Measurements from ENCODE around the gene GPBP1L1.
A peak's percentile ranks its signal among the peaks of the same experiment; 100 is the strongest.
"Not testable (repeated sequence)": the region's sequence is repeated elsewhere in the genome, so short reads cannot be mapped to it uniquely, and the experiment has no call there.

Gene GPBP1L1

GRCh38 chr1:45685308-45686014 lies 872 bp downstream of the GPBP1L1 start:
- Mint-ChIP-seq H3K36me3 (ENCODE audit: low read depth) (no peaks in the 10 kb centered on the region), H3K27me3 (ENCODE audit: low read depth) (no peaks in the 10 kb centered on the region), H3K9me3 (no peaks in the 10 kb centered on the region), H3K27ac (peak overlapping the region; percentile 100), H3K4me3 (peak overlapping the region; percentile 98 to 100 (median 98)), H3K4me1 (peaks cover 46% of the 10 kb centered on the region)
- TF ChIP-seq CTCF (IDR thresholded peaks at IDR 0.05; ENCODE audit: unreplicated experiment in 3 of 3): no peak

- Mint-ChIP-seq H3K4me3 (peak overlapping the region; percentile 98 to 100 (median 98)), H3K9me3 (no peaks in the 10 kb centered on the region), H3K27me3 (ENCODE audit: low read depth) (no peaks in the 10 kb centered on the region), H3K4me1 (peaks cover 47% of the 10 kb centered on the region), H3K36me3 (ENCODE audit: low read depth) (no peaks in the 10 kb centered on the region), H3K27ac (peak overlapping the region; percentile 74 to 100 (median 86))
- TF ChIP-seq CTCF (IDR thresholded peaks at IDR 0.05; ENCODE audit: unreplicated experiment in 3 of 3): no peak
These were observed 1.9 kb downstream of the GPBP1L1 start for GRCh38 chr1:45684402-45684801.

- Mint-ChIP-seq H3K36me3 (ENCODE audit: low read depth) (peaks cover 3% of the 10 kb centered on the region), H3K4me3 (peak overlapping the region; percentile 4 to 41 (median 32)), H3K9me3 (no peaks in the 10 kb centered on the region), H3K27ac (peak overlapping the region in 2 of 3 experiments; percentile 19 to 43), H3K27me3 (ENCODE audit: low read depth) (no peaks in the 10 kb centered on the region), H3K4me1 (peaks cover 54% of the 10 kb centered on the region)
- no peak for TF ChIP-seq CTCF (IDR thresholded peaks at IDR 0.05; ENCODE audit: unreplicated experiment in 3 of 3)
These were observed 3.4 kb downstream of the GPBP1L1 start for GRCh38 chr1:45682942-45683341.

- Mint-ChIP-seq H3K36me3 (ENCODE audit: low read depth) (peaks cover 14% of the 10 kb centered on the region), H3K4me3 (no peak overlapping the region), H3K27me3 (ENCODE audit: low read depth) (no peaks in the 10 kb centered on the region), H3K27ac (peak overlapping the region in 1 of 3 experiments; percentile 43), H3K9me3 (no peaks in the 10 kb centered on the region), H3K4me1 (peaks cover 45% of the 10 kb centered on the region)
- no peak for TF ChIP-seq CTCF (IDR thresholded peaks at IDR 0.05; ENCODE audit: unreplicated experiment in 3 of 3)
These were observed 7.2 kb downstream of the GPBP1L1 start for GRCh38 chr1:45679123-45679522.

- no peak for TF ChIP-seq CTCF (IDR thresholded peaks at IDR 0.05; ENCODE audit: unreplicated experiment in 3 of 3)
- Mint-ChIP-seq H3K27me3 (ENCODE audit: low read depth) (no peaks in the 10 kb centered on the region), H3K4me3 (no peak overlapping the region), H3K27ac (no peak overlapping the region), H3K9me3 (no peaks in the 10 kb centered on the region), H3K36me3 (ENCODE audit: low read depth) (peaks cover 14% of the 10 kb centered on the region), H3K4me1 (peaks cover 45% of the 10 kb centered on the region)
These were observed 7.8 kb downstream of the GPBP1L1 start for GRCh38 chr1:45678489-45678888.

GRCh38 chr1:45677751-45678245 lies 8.5 kb downstream of the GPBP1L1 start:
- no peaks in the 10 kb centered on the region for H3K9me3 Mint-ChIP-seq

GRCh38 chr1:45676553-45676952 lies 9.8 kb downstream of the GPBP1L1 start:
- not testable (repeated sequence) for H3K27ac Mint-ChIP-seq; H3K4me3 Mint-ChIP-seq; H3K27me3 Mint-ChIP-seq (ENCODE audit: low read depth); H3K9me3 Mint-ChIP-seq
- H3K4me1 Mint-ChIP-seq: peaks cover 41% of the 10 kb centered on the region
- peaks cover 19% of the 10 kb centered on the region for H3K36me3 Mint-ChIP-seq (ENCODE audit: low read depth)

More at GRCh38 chr1:45677751-45678245, 8.5 kb downstream of the GPBP1L1 start:
- Mint-ChIP-seq H3K36me3 (ENCODE audit: low read depth) (peaks cover 18% of the 10 kb centered on the region), H3K27me3 (ENCODE audit: low read depth) (no peaks in the 10 kb centered on the region), H3K4me3 (no peak overlapping the region), H3K27ac (peak overlapping the region in 1 of 3 experiments; percentile 34), H3K4me1 (peaks cover 43% of the 10 kb centered on the region)
- TF ChIP-seq CTCF (IDR thresholded peaks at IDR 0.05; ENCODE audit: unreplicated experiment in 3 of 3): no peak
